Measurements from ENCODE around the gene DEFB132. TPM values are rescaled to one million over a fixed set of nuclear protein-coding genes. Genes with fewer than 3 reads are reported as not detected.

The DEFB132 gene
- total RNA-seq, 1 donor from 2014 or later, result not detected

DNA sequence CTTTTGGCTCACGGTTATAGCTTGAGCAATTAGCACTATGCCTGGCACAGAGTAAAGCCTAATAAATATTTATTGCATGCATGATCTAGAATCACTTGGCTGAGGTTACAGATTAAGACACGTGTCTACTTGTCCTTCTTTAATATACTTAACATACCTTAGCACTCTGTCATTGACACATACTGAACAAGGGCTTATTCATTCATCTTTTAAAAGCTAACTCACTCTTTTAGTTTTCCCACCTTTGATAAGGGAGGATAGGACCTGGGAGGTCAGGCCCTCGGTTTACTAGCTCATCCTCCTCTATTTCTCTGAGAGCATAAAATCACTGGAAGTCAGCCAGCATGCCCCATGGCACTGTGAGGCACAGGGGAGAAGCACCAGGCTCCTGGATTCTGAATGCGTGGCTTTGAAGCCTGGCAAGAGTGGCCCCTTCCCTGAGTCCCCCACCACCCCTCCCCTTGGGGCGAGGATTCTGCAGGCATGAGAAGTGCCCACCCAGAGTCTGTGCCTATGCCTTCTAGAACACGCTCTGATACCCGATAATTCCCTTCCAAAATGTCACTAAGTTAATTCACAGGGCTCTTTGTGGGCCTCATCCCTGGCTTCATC, 51.0 kb downstream of the DEFB132 start:
- Mint-ChIP-seq H3K4me3 (ENCODE audit: unreplicated experiment) (no peak overlapping the region), H3K9me3 (ENCODE audit: unreplicated experiment) (peaks cover 6% of the 10 kb centered on the region), H3K27ac (ENCODE audit: unreplicated experiment) (peak overlapping the region; percentile 8), H3K36me3 (ENCODE audit: unreplicated experiment) (peaks cover 5% of the 10 kb centered on the region), H3K27me3 (ENCODE audit: unreplicated experiment) (peaks cover 5% of the 10 kb centered on the region), H3K4me1 (ENCODE audit: low read depth, unreplicated experiment) (peaks cover 10% of the 10 kb centered on the region)
- DNase-seq, result no peak
- TF ChIP-seq, protein P1, sequence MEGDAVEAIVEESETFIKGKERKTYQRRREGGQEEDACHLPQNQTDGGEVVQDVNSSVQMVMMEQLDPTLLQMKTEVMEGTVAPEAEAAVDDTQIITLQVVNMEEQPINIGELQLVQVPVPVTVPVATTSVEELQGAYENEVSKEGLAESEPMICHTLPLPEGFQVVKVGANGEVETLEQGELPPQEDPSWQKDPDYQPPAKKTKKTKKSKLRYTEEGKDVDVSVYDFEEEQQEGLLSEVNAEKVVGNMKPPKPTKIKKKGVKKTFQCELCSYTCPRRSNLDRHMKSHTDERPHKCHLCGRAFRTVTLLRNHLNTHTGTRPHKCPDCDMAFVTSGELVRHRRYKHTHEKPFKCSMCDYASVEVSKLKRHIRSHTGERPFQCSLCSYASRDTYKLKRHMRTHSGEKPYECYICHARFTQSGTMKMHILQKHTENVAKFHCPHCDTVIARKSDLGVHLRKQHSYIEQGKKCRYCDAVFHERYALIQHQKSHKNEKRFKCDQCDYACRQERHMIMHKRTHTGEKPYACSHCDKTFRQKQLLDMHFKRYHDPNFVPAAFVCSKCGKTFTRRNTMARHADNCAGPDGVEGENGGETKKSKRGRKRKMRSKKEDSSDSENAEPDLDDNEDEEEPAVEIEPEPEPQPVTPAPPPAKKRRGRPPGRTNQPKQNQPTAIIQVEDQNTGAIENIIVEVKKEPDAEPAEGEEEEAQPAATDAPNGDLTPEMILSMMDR (IDR thresholded peaks at IDR 0.05; ENCODE audit: partially characterized antibody, unreplicated experiment), result no peak

DNA sequence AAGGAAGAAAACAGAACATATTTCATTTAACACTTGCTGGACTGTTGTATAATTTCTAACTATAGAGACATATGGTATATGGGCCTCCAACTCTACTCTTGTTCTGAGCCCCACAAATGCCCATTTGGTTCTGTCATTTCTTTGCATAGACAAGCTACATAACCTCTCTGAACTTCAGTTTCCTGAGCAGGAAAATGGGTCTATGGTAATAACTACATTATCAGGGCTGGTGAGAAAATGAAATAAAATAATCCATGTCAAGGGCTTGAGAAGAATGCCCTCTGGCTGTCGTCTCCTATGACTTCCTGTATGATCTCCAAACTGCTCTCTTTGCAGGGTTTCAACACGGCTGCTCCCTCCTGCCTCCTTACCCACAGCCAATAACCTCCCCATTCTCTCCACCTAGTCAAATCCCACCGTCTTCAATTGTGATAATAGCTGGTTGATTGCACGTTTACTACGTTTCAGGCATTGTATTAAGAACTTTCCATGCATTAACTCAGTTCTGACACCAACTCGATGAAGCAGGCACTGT, 51.8 kb downstream of the DEFB132 start:
- no peak for DNase-seq
- H3K4me1 Mint-ChIP-seq (ENCODE audit: low read depth, unreplicated experiment), result peaks cover 10% of the 10 kb centered on the region
- TF ChIP-seq, protein P1 (IDR thresholded peaks at IDR 0.05; ENCODE audit: partially characterized antibody, unreplicated experiment), result no peak
- H3K4me3 Mint-ChIP-seq (ENCODE audit: unreplicated experiment), result peak overlapping the region; percentile 90
- H3K36me3 Mint-ChIP-seq (ENCODE audit: unreplicated experiment), result no peaks in the 10 kb centered on the region
- peaks cover 4% of the 10 kb centered on the region for H3K9me3 Mint-ChIP-seq (ENCODE audit: unreplicated experiment)
- H3K27me3 Mint-ChIP-seq (ENCODE audit: unreplicated experiment), result peaks cover 5% of the 10 kb centered on the region
- H3K27ac Mint-ChIP-seq (ENCODE audit: unreplicated experiment), result peak overlapping the region; percentile 96

DNA sequence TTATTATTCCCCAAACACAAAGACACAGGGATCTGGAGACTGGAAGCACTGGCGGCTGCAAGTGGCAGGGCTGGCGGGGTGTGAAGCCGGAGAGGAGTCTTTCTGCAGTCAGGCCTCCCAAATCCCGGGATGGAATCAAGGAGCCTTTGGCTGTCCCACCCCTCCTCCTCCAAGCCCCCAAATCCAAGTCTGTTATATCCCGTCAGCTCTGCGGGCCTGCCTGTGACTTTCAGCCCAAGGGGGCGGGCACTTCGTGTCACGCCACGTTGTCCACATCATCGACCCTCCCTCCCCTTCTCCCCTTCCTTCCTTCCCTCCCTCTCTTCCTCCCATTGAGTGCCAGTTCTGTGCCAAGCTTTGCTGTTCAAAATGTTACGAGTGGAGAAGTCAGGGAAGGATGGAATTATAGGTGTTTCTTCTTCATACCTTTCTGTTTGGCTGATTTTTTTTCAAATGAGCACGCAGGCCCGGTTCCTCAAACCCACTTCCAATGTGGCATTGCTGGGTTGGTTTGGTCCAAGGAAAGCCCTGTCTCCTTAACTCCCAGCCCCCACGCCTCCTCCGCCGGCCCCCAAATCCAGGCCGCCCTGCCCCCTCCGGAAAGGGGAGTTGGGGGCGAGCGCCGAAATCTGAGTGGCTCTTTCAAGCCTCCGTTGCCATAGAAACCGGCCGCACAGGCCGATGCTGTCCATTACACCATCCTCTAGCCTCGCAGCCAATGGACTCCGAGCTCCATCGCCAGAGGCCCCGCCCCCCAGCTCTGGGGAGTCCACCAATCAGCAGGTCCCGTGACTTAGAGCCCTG, 52.5 kb downstream of the DEFB132 start:
- peak; percentile 99 for DNase-seq
- Mint-ChIP-seq H3K4me1 (ENCODE audit: low read depth, unreplicated experiment) (peaks cover 10% of the 10 kb centered on the region), H3K36me3 (ENCODE audit: unreplicated experiment) (no peaks in the 10 kb centered on the region), H3K27me3 (ENCODE audit: unreplicated experiment) (peaks cover 4% of the 10 kb centered on the region), H3K9me3 (ENCODE audit: unreplicated experiment) (peaks cover 2% of the 10 kb centered on the region), H3K27ac (ENCODE audit: unreplicated experiment) (peak overlapping the region; percentile 96), H3K4me3 (ENCODE audit: unreplicated experiment) (peak overlapping the region; percentile 90)
- TF ChIP-seq, protein P1 (IDR thresholded peaks at IDR 0.05; ENCODE audit: partially characterized antibody, unreplicated experiment), result no peak

DNA sequence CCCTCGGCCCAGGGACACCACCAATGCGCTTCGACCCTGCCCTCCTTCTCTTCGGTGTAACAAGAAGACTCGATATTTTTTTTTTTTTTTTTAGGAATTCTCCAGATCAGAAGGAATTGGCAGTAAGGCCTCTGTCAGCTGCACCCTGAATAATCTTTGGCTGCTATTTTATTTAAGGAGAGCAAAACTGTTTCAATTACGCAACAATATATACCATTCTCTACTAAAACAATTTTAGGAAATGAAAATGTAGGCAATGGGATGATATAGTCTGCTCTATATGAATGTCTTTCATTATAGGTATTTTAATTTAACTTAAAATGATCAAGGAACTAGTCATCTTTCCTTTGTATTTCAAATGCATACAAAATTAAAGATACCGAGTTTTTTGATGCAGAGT, 53.1 kb downstream of the DEFB132 start:
- H3K27ac Mint-ChIP-seq (ENCODE audit: unreplicated experiment), result peak overlapping the region; percentile 96

More for the DNA sequence above, 53.1 kb downstream of the DEFB132 start:
- TF ChIP-seq, protein P1 (IDR thresholded peaks at IDR 0.05; ENCODE audit: partially characterized antibody, unreplicated experiment), result no peak
- H3K36me3 Mint-ChIP-seq (ENCODE audit: unreplicated experiment), result no peaks in the 10 kb centered on the region
- no peak for DNase-seq
- peak overlapping the region; percentile 90 for H3K4me3 Mint-ChIP-seq (ENCODE audit: unreplicated experiment)
- peaks cover 2% of the 10 kb centered on the region for H3K9me3 Mint-ChIP-seq (ENCODE audit: unreplicated experiment)
- H3K4me1 Mint-ChIP-seq (ENCODE audit: low read depth, unreplicated experiment), result peaks cover 10% of the 10 kb centered on the region
- H3K27me3 Mint-ChIP-seq (ENCODE audit: unreplicated experiment), result peaks cover 3% of the 10 kb centered on the region

Other genes starting within 250 kb of the DEFB132 start
- gene DEFB125, start 170.1 kb upstream of the DEFB132 start, total RNA-seq (ENCODE audit: unreplicated experiment), result not detected
- gene DEFB126, start 115.1 kb upstream of the DEFB132 start, total RNA-seq (ENCODE audit: unreplicated experiment), result not detected
- gene DEFB127, start 100.3 kb upstream of the DEFB132 start, total RNA-seq (ENCODE audit: unreplicated experiment), result not detected
- gene DEFB128, start 68.0 kb upstream of the DEFB132 start, total RNA-seq (ENCODE audit: unreplicated experiment), result not detected
- not detected for gene DEFB129, start 30.5 kb upstream of the DEFB132 start, total RNA-seq (ENCODE audit: unreplicated experiment)
- gene C20orf96, start 33.0 kb downstream of the DEFB132 start, total RNA-seq (ENCODE audit: unreplicated experiment), result 61.1 TPM
- 15.3 TPM for gene ZCCHC3, start 39.8 kb downstream of the DEFB132 start, total RNA-seq (ENCODE audit: unreplicated experiment)
- 67.0 TPM for gene SOX12, start 67.8 kb downstream of the DEFB132 start, total RNA-seq (ENCODE audit: unreplicated experiment)
- 89.3 TPM for gene NRSN2, start 89.4 kb downstream of the DEFB132 start, total RNA-seq (ENCODE audit: unreplicated experiment)
- 29.3 TPM for gene TRIB3, start 123.0 kb downstream of the DEFB132 start, total RNA-seq (ENCODE audit: unreplicated experiment)
- 97.6 TPM for gene RBCK1, start 150.6 kb downstream of the DEFB132 start, total RNA-seq (ENCODE audit: unreplicated experiment)
- 39.6 TPM for gene TBC1D20, start 204.8 kb downstream of the DEFB132 start, total RNA-seq (ENCODE audit: unreplicated experiment)

All from glutamatergic neuron (in vitro differentiated cells).